ENCODE measurements around the gene C2CD3. TPM values are rescaled to one million over a fixed set of nuclear protein-coding genes. Genes with fewer than 3 reads are reported as not detected.
A peak's percentile ranks its signal among the peaks of the same experiment; 100 is the strongest.

C2CD3 gene
- total RNA-seq, 6 donors from 2014 or later = 21.4 to 55.5 (median 26.6) TPM

DNA sequence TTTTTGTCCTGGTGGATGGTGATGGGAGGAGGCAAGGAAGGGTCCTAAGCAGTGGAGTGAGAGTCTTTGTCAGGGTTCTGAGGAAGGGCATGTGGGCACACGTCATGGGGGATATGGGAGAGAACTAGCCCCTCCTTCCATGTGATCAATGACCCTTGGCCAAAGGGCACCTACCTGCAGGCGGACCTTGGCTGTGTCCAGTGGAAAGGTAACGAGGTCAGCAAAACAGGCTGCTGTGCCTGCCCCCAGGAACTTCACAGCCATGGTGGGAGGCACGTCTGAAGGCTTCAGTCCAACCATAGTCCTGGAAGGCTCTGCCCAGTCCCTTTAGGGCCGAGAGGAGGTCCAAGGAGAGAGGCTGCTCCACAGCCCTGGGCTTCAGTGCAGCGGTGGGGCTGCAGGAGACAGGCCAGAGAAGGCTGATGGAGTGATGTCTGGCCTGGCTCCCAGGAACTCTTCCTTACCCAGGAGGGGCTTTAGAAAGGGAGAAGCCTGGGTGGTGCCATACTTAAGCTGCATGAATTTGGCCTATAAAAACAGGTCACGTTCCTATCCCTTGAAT lies 164.0 kb downstream of the C2CD3 start:
- H3K4me1 ChIP-seq = no peaks in the 10 kb centered on the region
- DNase-seq (no peak), ATAC-seq (ENCODE audit: low FRiP score in 2 of 2) (no peak)
- no peak overlapping the region for H3K4me3 ChIP-seq
- H3K36me3 ChIP-seq = peaks cover 0 to 19% (median 11%) of the 10 kb centered on the region in 4 donors
- 89% methylated on average over 7 of the region's 7 CpGs; no CpG with 5 or more reads in 1 of the 2 donors for WGBS, 2 donors
- H3K9me3 ChIP-seq = no peaks in the 10 kb centered on the region
- no peak for TF ChIP-seq EP300 (IDR thresholded peaks at IDR 0.05)
- TF ChIP-seq, protein P1, sequence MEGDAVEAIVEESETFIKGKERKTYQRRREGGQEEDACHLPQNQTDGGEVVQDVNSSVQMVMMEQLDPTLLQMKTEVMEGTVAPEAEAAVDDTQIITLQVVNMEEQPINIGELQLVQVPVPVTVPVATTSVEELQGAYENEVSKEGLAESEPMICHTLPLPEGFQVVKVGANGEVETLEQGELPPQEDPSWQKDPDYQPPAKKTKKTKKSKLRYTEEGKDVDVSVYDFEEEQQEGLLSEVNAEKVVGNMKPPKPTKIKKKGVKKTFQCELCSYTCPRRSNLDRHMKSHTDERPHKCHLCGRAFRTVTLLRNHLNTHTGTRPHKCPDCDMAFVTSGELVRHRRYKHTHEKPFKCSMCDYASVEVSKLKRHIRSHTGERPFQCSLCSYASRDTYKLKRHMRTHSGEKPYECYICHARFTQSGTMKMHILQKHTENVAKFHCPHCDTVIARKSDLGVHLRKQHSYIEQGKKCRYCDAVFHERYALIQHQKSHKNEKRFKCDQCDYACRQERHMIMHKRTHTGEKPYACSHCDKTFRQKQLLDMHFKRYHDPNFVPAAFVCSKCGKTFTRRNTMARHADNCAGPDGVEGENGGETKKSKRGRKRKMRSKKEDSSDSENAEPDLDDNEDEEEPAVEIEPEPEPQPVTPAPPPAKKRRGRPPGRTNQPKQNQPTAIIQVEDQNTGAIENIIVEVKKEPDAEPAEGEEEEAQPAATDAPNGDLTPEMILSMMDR (IDR thresholded peaks at IDR 0.05) = no peak
- no peak for TF ChIP-seq POLR2A (IDR thresholded peaks at IDR 0.05)
- TF ChIP-seq POLR2AphosphoS5 (IDR thresholded peaks at IDR 0.05) = no peak
- H3K27ac ChIP-seq = no peak overlapping the region
- H3K27me3 ChIP-seq = no peaks in the 10 kb centered on the region

DNA sequence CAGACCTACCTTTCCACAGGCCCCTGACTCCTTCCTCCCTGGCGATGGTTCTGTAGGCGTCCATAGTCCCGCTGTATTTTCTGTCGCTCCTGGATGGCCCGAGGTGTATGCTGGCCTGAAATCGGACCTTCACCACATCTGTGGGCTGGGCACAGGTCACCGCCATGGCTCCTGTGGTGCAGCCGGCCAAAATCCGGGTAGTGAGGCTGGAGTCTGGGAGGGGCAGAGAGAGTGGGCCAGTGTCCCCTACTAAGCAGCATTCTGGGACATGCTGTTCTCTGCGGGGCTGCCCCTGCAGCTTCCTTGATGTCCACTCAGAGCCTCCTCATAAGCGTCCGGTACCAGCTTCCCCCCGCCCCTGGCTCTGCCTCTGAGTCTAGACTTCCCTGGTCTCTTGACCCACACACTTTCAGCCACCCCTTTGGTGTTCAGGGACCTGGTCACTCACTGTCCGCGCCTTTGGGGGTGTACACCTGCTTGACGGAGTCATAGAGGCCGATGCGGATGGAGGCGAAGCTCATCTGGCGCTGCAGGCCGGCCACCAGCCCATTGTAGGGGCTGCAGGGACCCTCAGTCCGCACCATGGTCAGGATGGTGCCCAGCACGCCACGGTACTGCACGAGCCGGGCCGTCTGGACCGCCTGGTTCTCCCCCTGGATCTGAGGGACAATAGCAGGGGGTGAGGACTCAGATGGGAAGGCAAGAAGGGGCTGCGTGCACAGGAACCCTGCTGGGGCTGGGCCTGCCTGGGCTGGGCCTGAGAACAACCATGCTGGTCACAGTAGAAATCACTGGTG lies 164.9 kb downstream of the C2CD3 start:
- ATAC-seq (ENCODE audit: low FRiP score in 2 of 2) (no peak), DNase-seq (peak in 1 of 2 donors; percentile 62)
- TF ChIP-seq, protein P1 (IDR thresholded peaks at IDR 0.05) = no peak
- no peak for TF ChIP-seq EP300 (IDR thresholded peaks at IDR 0.05)
- no peak for TF ChIP-seq POLR2A (IDR thresholded peaks at IDR 0.05)
- Histone ChIP-seq H3K4me3 (no peak overlapping the region), H3K4me1 (no peaks in the 10 kb centered on the region), H3K9me3 (no peaks in the 10 kb centered on the region), H3K27me3 (no peaks in the 10 kb centered on the region), H3K27ac (no peak overlapping the region), H3K36me3 (peaks cover 0 to 22% (median 10%) of the 10 kb centered on the region in 4 donors)
- 96% methylated on average over 9 to 28 of the region's 29 CpGs for WGBS, 2 donors

DNA sequence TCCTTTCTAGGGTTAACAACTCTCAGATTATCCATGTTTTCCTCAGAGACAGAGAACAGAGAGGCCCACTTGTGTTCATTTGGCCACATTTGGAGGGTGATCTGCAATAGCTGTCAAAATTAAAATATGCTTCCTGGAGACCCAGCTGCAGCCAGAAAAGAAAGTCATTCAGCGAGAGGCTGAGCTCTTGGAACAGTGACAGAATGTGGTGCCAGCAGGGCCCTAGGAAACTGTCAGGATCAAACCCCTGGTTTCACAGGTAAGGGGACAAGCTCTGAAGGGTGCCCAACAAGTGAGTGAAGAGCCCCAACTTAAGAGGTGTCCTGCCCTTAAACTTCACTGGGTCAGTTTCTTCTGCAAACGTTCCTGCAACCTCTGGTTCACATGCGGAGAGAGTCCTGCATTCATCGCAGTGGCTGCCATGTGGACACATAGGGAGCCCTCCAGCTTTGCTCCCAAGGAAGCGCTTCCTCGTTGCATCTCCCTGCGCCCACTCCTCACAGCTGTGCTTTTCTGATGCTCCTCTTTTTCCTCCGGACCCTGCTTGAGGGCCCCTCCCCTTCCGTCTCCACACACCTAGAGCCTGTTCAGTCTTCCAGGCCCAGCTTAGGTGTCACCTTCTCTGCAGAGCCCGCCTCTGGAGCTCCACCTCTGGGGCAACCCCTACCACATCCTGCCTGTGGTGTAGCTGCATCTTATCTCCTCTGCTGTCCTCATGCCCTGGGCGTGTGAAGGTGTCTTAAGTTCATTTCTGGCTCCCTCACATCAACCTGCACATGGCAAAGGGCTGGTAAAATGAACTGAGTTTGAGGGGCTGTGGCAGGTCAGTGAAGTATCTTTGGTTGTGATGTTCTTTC lies 165.8 kb downstream of the C2CD3 start:
- Histone ChIP-seq H3K4me1 (no peaks in the 10 kb centered on the region), H3K36me3 (peaks cover 0 to 27% (median 10%) of the 10 kb centered on the region in 4 donors), H3K27ac (no peak overlapping the region), H3K4me3 (no peak overlapping the region), H3K27me3 (no peaks in the 10 kb centered on the region), H3K9me3 (no peaks in the 10 kb centered on the region)
- ATAC-seq (ENCODE audit: low FRiP score in 2 of 2) = peak in 1 of 2 donors; percentile 28
- DNase-seq = peak in 1 of 2 donors; percentile 45
- TF ChIP-seq POLR2A (IDR thresholded peaks at IDR 0.05) = no peak
- no peak for TF ChIP-seq POLR2AphosphoS5 (IDR thresholded peaks at IDR 0.05)
- TF ChIP-seq EP300 (IDR thresholded peaks at IDR 0.05) = no peak
- TF ChIP-seq, protein P1 (IDR thresholded peaks at IDR 0.05) = no peak
- 69 to 72% methylated on average over 11 of the region's 11 CpGs for WGBS, 2 donors

DNA sequence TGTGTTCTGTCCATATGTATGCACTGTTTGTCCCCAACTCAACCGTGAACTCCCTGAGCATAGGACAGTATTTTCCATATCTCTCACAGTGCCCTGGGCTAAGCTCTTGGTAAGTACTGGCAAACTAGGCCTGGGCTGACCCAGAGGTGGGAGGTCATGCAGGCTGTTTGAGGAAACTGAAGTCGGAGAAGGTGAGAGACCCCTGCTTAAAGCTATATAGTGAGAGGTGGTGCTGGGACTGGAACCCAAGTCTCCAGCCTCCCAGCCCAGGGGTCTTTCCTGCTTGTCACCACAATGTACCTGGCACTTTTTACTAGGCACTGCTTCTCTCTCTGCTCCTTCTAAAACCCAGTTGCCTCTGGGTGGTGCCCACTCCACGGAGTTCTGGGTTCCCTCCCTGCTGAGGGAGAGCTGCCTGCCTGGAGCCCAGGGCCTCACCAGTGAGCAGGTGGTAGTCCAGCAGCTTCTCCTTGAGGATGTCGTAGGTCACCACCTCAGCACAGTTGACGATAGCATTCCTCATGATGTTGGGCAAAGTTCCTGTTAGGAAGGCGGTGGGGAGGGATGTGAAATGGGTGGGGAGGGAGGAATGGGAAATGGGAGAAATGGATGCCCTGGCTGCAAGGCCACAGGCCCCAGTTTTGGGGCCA lies 166.6 kb downstream of the C2CD3 start:
- DNase-seq (no peak), ATAC-seq (ENCODE audit: low FRiP score in 2 of 2) (no peak)
- H3K27ac ChIP-seq = no peak overlapping the region
- no peaks in the 10 kb centered on the region for H3K9me3 ChIP-seq
- TF ChIP-seq POLR2AphosphoS5 (IDR thresholded peaks at IDR 0.05) (no peak), EP300 (IDR thresholded peaks at IDR 0.05) (no peak), POLR2A (IDR thresholded peaks at IDR 0.05) (no peak)
- TF ChIP-seq, protein P1 (IDR thresholded peaks at IDR 0.05) = no peak
- 86 to 90% methylated on average over 6 of the region's 6 CpGs for WGBS, 2 donors
- no peaks in the 10 kb centered on the region for H3K4me1 ChIP-seq
- H3K27me3 ChIP-seq = no peaks in the 10 kb centered on the region
- H3K36me3 ChIP-seq = peaks cover 0 to 27% (median 10%) of the 10 kb centered on the region in 4 donors
- no peak overlapping the region for H3K4me3 ChIP-seq

Data from upper lobe of left lung (tissue), 6 donors.